Measurements from ENCODE around the gene TENM3. TPM values are rescaled to one million over a fixed set of nuclear protein-coding genes. Genes with fewer than 3 reads are reported as not detected.

TENM3 gene
- total RNA-seq, 1 donor from 2014 or later, result 40.4 TPM

- H3K36me3 Mint-ChIP-seq (ENCODE audit: insufficient read depth), result no peaks in the 10 kb centered on the region
- H3K4me1 Mint-ChIP-seq (ENCODE audit: low read depth), result peaks cover 5% of the 10 kb centered on the region
- H3K27ac Mint-ChIP-seq, result no peak overlapping the region
- H3K27me3 Mint-ChIP-seq, result no peaks in the 10 kb centered on the region
- no peaks in the 10 kb centered on the region for H3K9me3 Mint-ChIP-seq (ENCODE audit: low read depth)
- DNase-seq (ENCODE audit: low spot score, unreplicated experiment), result no peak
- no peak for TF ChIP-seq CTCF (IDR thresholded peaks at IDR 0.05; ENCODE audit: unreplicated experiment)
- H3K4me3 Mint-ChIP-seq (ENCODE audit: low read depth), result no peak overlapping the region
Measured at GRCh38 chr4:182219411-182220056, 23.7 kb upstream of the TENM3 start.

GRCh38 chr4:182221987-182222386 is 21.2 kb upstream of the TENM3 start:
- H3K36me3 Mint-ChIP-seq (ENCODE audit: insufficient read depth), result no peaks in the 10 kb centered on the region
- H3K27me3 Mint-ChIP-seq, result no peaks in the 10 kb centered on the region
- no peak for DNase-seq (ENCODE audit: low spot score, unreplicated experiment)
- H3K27ac Mint-ChIP-seq, result no peak overlapping the region
- no peaks in the 10 kb centered on the region for H3K9me3 Mint-ChIP-seq (ENCODE audit: low read depth)
- H3K4me1 Mint-ChIP-seq (ENCODE audit: low read depth), result peaks cover 5% of the 10 kb centered on the region
- no peak overlapping the region for H3K4me3 Mint-ChIP-seq (ENCODE audit: low read depth)
- TF ChIP-seq CTCF (IDR thresholded peaks at IDR 0.05; ENCODE audit: unreplicated experiment), result no peak

- Mint-ChIP-seq H3K4me3 (ENCODE audit: low read depth) (no peak overlapping the region), H3K36me3 (ENCODE audit: insufficient read depth) (no peaks in the 10 kb centered on the region), H3K27ac (no peak overlapping the region), H3K4me1 (ENCODE audit: low read depth) (peaks cover 5% of the 10 kb centered on the region), H3K9me3 (ENCODE audit: low read depth) (no peaks in the 10 kb centered on the region), H3K27me3 (no peaks in the 10 kb centered on the region)
- DNase-seq (ENCODE audit: low spot score, unreplicated experiment), result no peak
- no peak for TF ChIP-seq CTCF (IDR thresholded peaks at IDR 0.05; ENCODE audit: unreplicated experiment)
Measured at GRCh38 chr4:182222766-182223165, 20.4 kb upstream of the TENM3 start.

GRCh38 chr4:182223708-182224107 is 19.5 kb upstream of the TENM3 start:
- no peak for TF ChIP-seq CTCF (IDR thresholded peaks at IDR 0.05; ENCODE audit: unreplicated experiment)
- Mint-ChIP-seq H3K27ac (no peak overlapping the region), H3K4me1 (ENCODE audit: low read depth) (peaks cover 5% of the 10 kb centered on the region), H3K36me3 (ENCODE audit: insufficient read depth) (no peaks in the 10 kb centered on the region), H3K9me3 (ENCODE audit: low read depth) (no peaks in the 10 kb centered on the region), H3K4me3 (ENCODE audit: low read depth) (no peak overlapping the region), H3K27me3 (no peaks in the 10 kb centered on the region)
- no peak for DNase-seq (ENCODE audit: low spot score, unreplicated experiment)

GRCh38 chr4:182224192-182224850 is 18.9 kb upstream of the TENM3 start:
- no peak for TF ChIP-seq CTCF (IDR thresholded peaks at IDR 0.05; ENCODE audit: unreplicated experiment)
- H3K27me3 Mint-ChIP-seq, result no peaks in the 10 kb centered on the region

More at GRCh38 chr4:182224192-182224850, 18.9 kb upstream of the TENM3 start:
- H3K4me1 Mint-ChIP-seq (ENCODE audit: low read depth), result peaks cover 5% of the 10 kb centered on the region
- H3K27ac Mint-ChIP-seq, result no peak overlapping the region
- no peak for DNase-seq (ENCODE audit: low spot score, unreplicated experiment)
- H3K36me3 Mint-ChIP-seq (ENCODE audit: insufficient read depth), result no peaks in the 10 kb centered on the region
- H3K9me3 Mint-ChIP-seq (ENCODE audit: low read depth), result no peaks in the 10 kb centered on the region
- no peak overlapping the region for H3K4me3 Mint-ChIP-seq (ENCODE audit: low read depth)

Data from progenitor cell of endocrine pancreas (in vitro differentiated cells).